GM13977 (cell line): ENCODE data around the gene TENM3.

ENCODE experiments used
- DNase-seq: peaks from one replicate; pipeline ENCODE4 v3.0.0; 2012; ENCODE audit warnings: low spot score
- in situ Hi-C: fragments of 300-500 bp; cut with MboI; formaldehyde crosslinking; loops from one replicate; pipeline ENCODE4 v1.12.0; 2022; ENCODE audit warnings: low sequenced_read_pairs, low pct_unique_long_range_greater_than_20kb, mixed read lengths, inconsistent platforms; ENCODE audit not compliant: unreplicated experiment
- TF ChIP-seq, protein P1 (sequence below): IDR thresholded peaks from 2 replicates; pipeline ENCODE4 v1.5.1; 2012; ENCODE audit warnings: mild to moderate bottlenecking, control low read depth; ENCODE audit not compliant: insufficient read depth; ENCODE audit errors: extremely low read depth, missing control alignments

The TENM3 gene

DNA sequence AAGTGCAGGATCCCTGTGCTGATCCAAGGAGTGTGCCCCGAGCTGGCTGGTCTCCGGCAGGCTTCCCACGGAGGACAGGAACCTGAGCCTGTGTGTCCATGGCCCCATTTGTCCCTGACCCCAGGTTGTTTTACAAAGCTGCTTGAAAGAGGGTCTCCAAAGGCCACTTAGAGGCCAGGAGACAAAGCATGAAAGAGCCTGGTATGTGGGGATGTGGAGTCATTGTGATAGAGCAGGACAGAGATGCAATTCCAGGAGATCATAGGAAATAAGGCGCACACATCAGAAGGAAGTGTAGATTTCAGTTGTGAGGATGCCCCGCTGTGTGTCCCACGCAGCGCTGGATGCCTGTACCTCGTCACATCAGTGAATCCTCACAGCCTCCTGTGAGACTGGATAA is 48.0 kb downstream of the TENM3 start:
- in situ Hi-C loops: no loop called here
- no peak for DNase-seq
- TF ChIP-seq, protein P1, sequence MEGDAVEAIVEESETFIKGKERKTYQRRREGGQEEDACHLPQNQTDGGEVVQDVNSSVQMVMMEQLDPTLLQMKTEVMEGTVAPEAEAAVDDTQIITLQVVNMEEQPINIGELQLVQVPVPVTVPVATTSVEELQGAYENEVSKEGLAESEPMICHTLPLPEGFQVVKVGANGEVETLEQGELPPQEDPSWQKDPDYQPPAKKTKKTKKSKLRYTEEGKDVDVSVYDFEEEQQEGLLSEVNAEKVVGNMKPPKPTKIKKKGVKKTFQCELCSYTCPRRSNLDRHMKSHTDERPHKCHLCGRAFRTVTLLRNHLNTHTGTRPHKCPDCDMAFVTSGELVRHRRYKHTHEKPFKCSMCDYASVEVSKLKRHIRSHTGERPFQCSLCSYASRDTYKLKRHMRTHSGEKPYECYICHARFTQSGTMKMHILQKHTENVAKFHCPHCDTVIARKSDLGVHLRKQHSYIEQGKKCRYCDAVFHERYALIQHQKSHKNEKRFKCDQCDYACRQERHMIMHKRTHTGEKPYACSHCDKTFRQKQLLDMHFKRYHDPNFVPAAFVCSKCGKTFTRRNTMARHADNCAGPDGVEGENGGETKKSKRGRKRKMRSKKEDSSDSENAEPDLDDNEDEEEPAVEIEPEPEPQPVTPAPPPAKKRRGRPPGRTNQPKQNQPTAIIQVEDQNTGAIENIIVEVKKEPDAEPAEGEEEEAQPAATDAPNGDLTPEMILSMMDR: no peak

DNA sequence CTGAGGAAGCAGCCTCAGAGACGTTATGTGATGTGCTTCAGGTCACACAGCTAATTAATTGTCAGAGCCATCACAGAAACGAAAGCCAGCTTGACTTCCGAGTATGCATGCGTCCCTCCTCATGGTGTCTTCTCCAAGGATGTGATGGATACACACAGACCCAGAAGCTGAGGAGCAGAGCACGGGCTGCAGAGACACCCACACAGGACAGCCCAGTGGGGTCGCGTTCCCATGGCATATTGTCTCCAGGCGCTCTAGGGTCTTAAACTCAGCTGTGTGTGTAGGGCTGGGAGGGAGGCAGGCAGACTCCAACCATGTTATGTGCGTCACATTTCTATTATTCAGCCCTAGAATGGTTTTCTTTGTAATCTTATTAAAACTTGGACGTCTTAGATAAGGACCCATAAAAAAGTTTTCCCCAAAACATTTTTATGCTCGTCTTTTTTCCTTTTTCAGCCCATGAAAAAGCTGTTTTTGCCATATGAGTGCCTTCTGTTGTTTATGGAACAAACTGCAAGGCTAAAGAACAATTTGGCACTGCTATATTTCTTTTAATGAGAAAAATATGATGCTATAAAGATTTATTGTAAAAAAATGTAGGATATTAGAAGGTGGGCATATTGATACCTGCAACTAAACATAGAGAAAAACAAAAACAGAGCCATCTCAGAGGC is 48.5 kb downstream of the TENM3 start:
- no peak for DNase-seq
- in situ Hi-C loops: no loop called here
- TF ChIP-seq, protein P1: no peak

GRCh38 chr4:182292612-182293011 is 49.4 kb downstream of the TENM3 start:
- no peak for DNase-seq
- in situ Hi-C loops: no loop called here
- TF ChIP-seq, protein P1: no peak

DNA sequence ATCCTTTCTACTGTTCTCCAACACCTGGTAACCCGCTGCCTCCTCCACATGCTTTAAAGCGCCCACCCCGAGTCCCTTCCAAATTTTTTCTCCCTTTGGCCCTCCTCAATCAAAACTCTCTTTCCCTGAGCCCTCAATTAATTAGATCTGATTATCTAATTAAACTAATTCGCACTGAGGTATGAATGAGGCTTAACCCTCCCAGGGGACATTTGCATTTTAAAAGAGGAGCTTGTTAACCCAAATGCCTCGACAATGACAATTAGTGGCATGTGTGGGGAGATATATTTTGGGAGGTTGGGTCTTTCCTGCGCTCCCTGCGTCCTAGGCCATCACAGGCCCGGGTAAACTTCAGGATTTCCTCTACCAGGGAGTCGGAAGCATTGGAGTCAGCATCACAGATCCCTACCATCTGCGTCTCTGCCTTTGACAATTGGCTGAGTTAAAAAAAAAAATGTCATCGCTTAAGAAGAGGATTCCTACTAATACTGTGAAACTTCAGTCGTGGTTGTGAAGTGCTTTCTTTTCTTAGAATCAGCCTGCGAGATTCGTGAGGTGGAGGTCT is 50.6 kb downstream of the TENM3 start:
- in situ Hi-C loops: no loop called here
- TF ChIP-seq, protein P1: no peak
- DNase-seq: no peak

GRCh38 chr4:182294451-182294850 is 51.2 kb downstream of the TENM3 start:
- in situ Hi-C loops: no loop called here
- no peak for DNase-seq
- TF ChIP-seq, protein P1: no peak

DNA sequence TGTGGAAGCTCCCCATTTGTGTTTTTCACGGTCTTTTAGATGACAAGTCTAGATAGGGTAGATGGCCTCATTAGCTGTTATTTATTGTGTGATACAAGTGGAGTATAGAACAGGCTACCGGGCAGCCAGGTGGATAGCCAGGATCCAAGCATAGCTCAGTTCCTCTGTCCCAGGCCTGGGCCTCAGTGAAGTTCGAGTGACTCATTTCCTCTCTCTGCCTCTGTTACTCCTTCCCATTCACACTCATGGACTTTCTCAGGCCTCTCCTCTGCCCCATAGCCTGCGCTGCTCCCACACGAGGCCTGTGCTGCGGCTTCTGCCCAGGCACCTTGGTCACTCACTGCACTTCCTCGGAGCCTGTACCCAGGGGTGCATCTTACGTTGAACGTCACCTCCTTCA is 54.5 kb downstream of the TENM3 start:
- TF ChIP-seq, protein P1: no peak
- in situ Hi-C loops: no loop called here
- DNase-seq: no peak
